ENCODE data around the gene PDE4D. TPM values are rescaled to one million over a fixed set of nuclear protein-coding genes. Genes with fewer than 3 reads are reported as not detected.

The PDE4D gene
- total RNA-seq, 2 experiments from 2014 or later = 0.50 to 0.51 TPM

GRCh38 chr5:59830536-59831200, 62.9 kb downstream of the PDE4D start:
- H3K4me2 ChIP-seq (ENCODE audit: low read length) = no peak overlapping the region
- H3K9me3 ChIP-seq (ENCODE audit: low read length) = no peaks in the 10 kb centered on the region
- H3K4me1 ChIP-seq (ENCODE audit: insufficient read depth, low read length, poor library complexity, severe bottlenecking) = no peaks in the 10 kb centered on the region
- no TSS peak for BruUV-seq (replicated peaks)
- no peaks in the 10 kb centered on the region for H3K9me2 ChIP-seq (ENCODE audit: insufficient read depth, low read length)
- H4K20me1 ChIP-seq (ENCODE audit: insufficient read depth, low read length) = no peaks in the 10 kb centered on the region
- no peak for DNase-seq (ENCODE audit: low spot score)
- no peak overlapping the region for H3K4me3 ChIP-seq (ENCODE audit: low read depth, low read length, poor library complexity, severe bottlenecking)
- no peaks in the 10 kb centered on the region for H3K79me2 ChIP-seq (ENCODE audit: insufficient read depth, low read depth, low read length)
- TF ChIP-seq EZH2phosphoT487 (IDR thresholded peaks at IDR 0.05; ENCODE audit: borderline replicate concordance, low read depth, low read length) = no peak
- no peak for TF ChIP-seq CTCF (conservative IDR thresholded peaks at IDR 0.05; ENCODE audit: low read length)
- POLR2A ChIA-PET = interaction anchor here (0.6 to 0.7 kb wide), 3 partner anchors 337 to 749 kb away, joined by 3 to 4 read pairs (median 3); no protein-coding TSS in a partner anchor
- no peak overlapping the region for H3K27ac ChIP-seq (ENCODE audit: low read depth, low read length, poor library complexity, severe bottlenecking)
- H3K36me3 ChIP-seq (ENCODE audit: insufficient read depth, low read length) = no peaks in the 10 kb centered on the region
- CTCF ChIA-PET (ENCODE audit: unreplicated experiment) = no interaction called here
- no peak overlapping the region for H2AFZ ChIP-seq (ENCODE audit: low read length)
- intact Hi-C loops (cut with micrococcal nuclease; ENCODE audit: unreplicated experiment) = no loop called here

GRCh38 chr5:59829922-59830321, 63.6 kb downstream of the PDE4D start:
- H3K4me1 ChIP-seq (ENCODE audit: insufficient read depth, low read length, poor library complexity, severe bottlenecking) = no peaks in the 10 kb centered on the region
- H3K9me2 ChIP-seq (ENCODE audit: insufficient read depth, low read length) = no peaks in the 10 kb centered on the region
- H3K27ac ChIP-seq (ENCODE audit: low read depth, low read length, poor library complexity, severe bottlenecking) = no peak overlapping the region
- POLR2A ChIA-PET = no interaction called here
- no peak overlapping the region for H2AFZ ChIP-seq (ENCODE audit: low read length)
- CTCF ChIA-PET (ENCODE audit: unreplicated experiment) = no interaction called here
- no peaks in the 10 kb centered on the region for H3K36me3 ChIP-seq (ENCODE audit: insufficient read depth, low read length)
- TF ChIP-seq EZH2phosphoT487 (IDR thresholded peaks at IDR 0.05; ENCODE audit: borderline replicate concordance, low read depth, low read length) (no peak), CTCF (conservative IDR thresholded peaks at IDR 0.05; ENCODE audit: low read length) (no peak)
- DNase-seq (ENCODE audit: low spot score) = no peak
- H3K9me3 ChIP-seq (ENCODE audit: low read length) = no peaks in the 10 kb centered on the region
- no TSS peak for BruUV-seq (replicated peaks)
- H3K79me2 ChIP-seq (ENCODE audit: insufficient read depth, low read depth, low read length) = no peaks in the 10 kb centered on the region
- intact Hi-C loops (cut with micrococcal nuclease; ENCODE audit: unreplicated experiment) = no loop called here
- no peak overlapping the region for H3K4me2 ChIP-seq (ENCODE audit: low read length)
- H4K20me1 ChIP-seq (ENCODE audit: insufficient read depth, low read length) = no peaks in the 10 kb centered on the region
- no peak overlapping the region for H3K4me3 ChIP-seq (ENCODE audit: low read depth, low read length, poor library complexity, severe bottlenecking)

GRCh38 chr5:59829386-59829785, 64.1 kb downstream of the PDE4D start:
- H4K20me1 ChIP-seq (ENCODE audit: insufficient read depth, low read length) = no peaks in the 10 kb centered on the region
- no peak overlapping the region for H3K4me3 ChIP-seq (ENCODE audit: low read depth, low read length, poor library complexity, severe bottlenecking)
- TF ChIP-seq CTCF (conservative IDR thresholded peaks at IDR 0.05; ENCODE audit: low read length) = no peak
- TF ChIP-seq EZH2phosphoT487 (IDR thresholded peaks at IDR 0.05; ENCODE audit: borderline replicate concordance, low read depth, low read length) = no peak
- no peaks in the 10 kb centered on the region for H3K36me3 ChIP-seq (ENCODE audit: insufficient read depth, low read length)
- BruUV-seq (replicated peaks) = no TSS peak
- no peak overlapping the region for H2AFZ ChIP-seq (ENCODE audit: low read length)
- H3K79me2 ChIP-seq (ENCODE audit: insufficient read depth, low read depth, low read length) = no peaks in the 10 kb centered on the region
- H3K27ac ChIP-seq (ENCODE audit: low read depth, low read length, poor library complexity, severe bottlenecking) = no peak overlapping the region
- H3K9me2 ChIP-seq (ENCODE audit: insufficient read depth, low read length) = no peaks in the 10 kb centered on the region
- intact Hi-C loops (cut with micrococcal nuclease; ENCODE audit: unreplicated experiment) = no loop called here
- POLR2A ChIA-PET = interaction anchor here (0.6 kb wide), 1 partner anchor 24 kb away, joined by 3 read pairs; no protein-coding TSS in a partner anchor
- H3K4me2 ChIP-seq (ENCODE audit: low read length) = no peak overlapping the region
- H3K9me3 ChIP-seq (ENCODE audit: low read length) = no peaks in the 10 kb centered on the region
- DNase-seq (ENCODE audit: low spot score) = no peak
- CTCF ChIA-PET (ENCODE audit: unreplicated experiment) = no interaction called here
- no peaks in the 10 kb centered on the region for H3K4me1 ChIP-seq (ENCODE audit: insufficient read depth, low read length, poor library complexity, severe bottlenecking)
